ENCODE measurements around the gene ATP8A2.

The ATP8A2 gene

GRCh38 chr13:25725104-25725503, 353.3 kb downstream of the ATP8A2 start:
- no peak for DNase-seq (ENCODE audit: low read depth in 1 of 2, low spot score in 1 of 2)

- no peak for DNase-seq (ENCODE audit: low read depth in 1 of 2, low spot score in 1 of 2)
Measured at GRCh38 chr13:25727250-25727649, 355.5 kb downstream of the ATP8A2 start.

GRCh38 chr13:25727810-25728209, 356.0 kb downstream of the ATP8A2 start:
- no peak for DNase-seq (ENCODE audit: low read depth in 1 of 2, low spot score in 1 of 2)

- DNase-seq (ENCODE audit: low read depth in 1 of 2, low spot score in 1 of 2), result no peak
Measured at GRCh38 chr13:25729201-25729600, 357.4 kb downstream of the ATP8A2 start.

GRCh38 chr13:25731037-25731436, 359.3 kb downstream of the ATP8A2 start:
- DNase-seq (ENCODE audit: low read depth in 1 of 2, low spot score in 1 of 2), result no peak

- DNase-seq (ENCODE audit: low read depth in 1 of 2, low spot score in 1 of 2), result no peak
Measured at GRCh38 chr13:25731536-25731935, 359.8 kb downstream of the ATP8A2 start.

GRCh38 chr13:25732111-25732865, 360.5 kb downstream of the ATP8A2 start:
- DNase-seq (ENCODE audit: low read depth in 1 of 2, low spot score in 1 of 2), result no peak

- no peak for DNase-seq (ENCODE audit: low read depth in 1 of 2, low spot score in 1 of 2)
Measured at GRCh38 chr13:25733001-25733491, 361.3 kb downstream of the ATP8A2 start.

- DNase-seq (ENCODE audit: low read depth in 1 of 2, low spot score in 1 of 2), result no peak
Measured at GRCh38 chr13:25733696-25734435, 362.1 kb downstream of the ATP8A2 start.

- no peak for DNase-seq (ENCODE audit: low read depth in 1 of 2, low spot score in 1 of 2)
Measured at GRCh38 chr13:25738342-25739196, 366.8 kb downstream of the ATP8A2 start.

- no peak for DNase-seq (ENCODE audit: low read depth in 1 of 2, low spot score in 1 of 2)
Measured at GRCh38 chr13:25739376-25739775, 367.6 kb downstream of the ATP8A2 start.

- no peak for DNase-seq (ENCODE audit: low read depth in 1 of 2, low spot score in 1 of 2)
Measured at GRCh38 chr13:25741796-25742195, 370.0 kb downstream of the ATP8A2 start.

GRCh38 chr13:25742220-25742619, 370.4 kb downstream of the ATP8A2 start:
- DNase-seq (ENCODE audit: low read depth in 1 of 2, low spot score in 1 of 2), result no peak

- no peak for DNase-seq (ENCODE audit: low read depth in 1 of 2, low spot score in 1 of 2)
Measured at GRCh38 chr13:25743421-25743820, 371.6 kb downstream of the ATP8A2 start.

- no peak for DNase-seq (ENCODE audit: low read depth in 1 of 2, low spot score in 1 of 2)
Measured at GRCh38 chr13:25744178-25744577, 372.4 kb downstream of the ATP8A2 start.

- no peak for DNase-seq (ENCODE audit: low read depth in 1 of 2, low spot score in 1 of 2)
Measured at GRCh38 chr13:25746131-25746530, 374.4 kb downstream of the ATP8A2 start.

- no peak for DNase-seq (ENCODE audit: low read depth in 1 of 2, low spot score in 1 of 2)
Measured at GRCh38 chr13:25752957-25753551, 381.3 kb downstream of the ATP8A2 start.

- no peak for DNase-seq (ENCODE audit: low read depth in 1 of 2, low spot score in 1 of 2)
Measured at GRCh38 chr13:25753976-25754375, 382.2 kb downstream of the ATP8A2 start.

- DNase-seq (ENCODE audit: low read depth in 1 of 2, low spot score in 1 of 2), result no peak
Measured at GRCh38 chr13:25756251-25756650, 384.5 kb downstream of the ATP8A2 start.

- DNase-seq (ENCODE audit: low read depth in 1 of 2, low spot score in 1 of 2), result no peak
Measured at GRCh38 chr13:25756912-25757311, 385.1 kb downstream of the ATP8A2 start.

GRCh38 chr13:25761041-25761440, 389.3 kb downstream of the ATP8A2 start:
- DNase-seq (ENCODE audit: low read depth in 1 of 2, low spot score in 1 of 2), result no peak

All from stimulated activated CD4-positive, alpha-beta T cell treated with anti-CD3 and anti-CD28 coated beads, Interleukin-15, amount 100 ng/mL, for 1 hour (primary cell).